PC-9 (cell line): ENCODE data around the gene SLC38A10. TPM values are rescaled to one million over a fixed set of nuclear protein-coding genes. Genes with fewer than 3 reads are reported as not detected.

Experiments
- BruUV-seq: library from RNA; stranded (reverse); fragments of 400-500 nt; replicated peaks from 2 replicates; lab custom pipeline; 2021; lab: Mats Ljungman, UMichigan
- CTCF ChIA-PET: fragments of 300-600 bp; sonication (Branson Sonifier 250); formaldehyde crosslinking; loops from one replicate; lab custom pipeline; 2022; ENCODE audit warnings: antibody characterized with exemption; lab: Charles Lee
- POLR2A ChIA-PET: fragments of 300-600 bp; sonication (Branson Sonifier 250); formaldehyde crosslinking; loops from one replicate; lab custom pipeline; 2022; ENCODE audit warnings: antibody characterized with exemption; ENCODE audit not compliant: unreplicated experiment; lab: Charles Lee
- DNase-seq, 2 experiments: peaks; one replicate each; pipeline versions ENCODE4 v3.0.0 to v3.0.0-alpha.2; 2015 to 2022; ENCODE audit warnings: mixed read lengths in 1 of 2
- H2AFZ ChIP-seq: fragments of 200-600 bp; sonication (generic); 2 replicates; pipeline ENCODE4 v1.8.1; 2017; ENCODE audit warnings: antibody characterized with exemption
- H3F3A ChIP-seq: fragments of 200-600 bp; sonication (generic); 2 replicates; pipeline ENCODE4 v1.8.1; 2017; ENCODE audit warnings: antibody characterized with exemption, mild to moderate bottlenecking, low read depth; ENCODE audit not compliant: insufficient read depth
- H3K27ac ChIP-seq: fragments of 200-600 bp; sonication (generic); 2 replicates; pipeline ENCODE4 v1.6.1; 2016; ENCODE audit warnings: mixed run types
- H3K27me3 ChIP-seq: fragments of 200-600 bp; sonication (generic); 2 replicates; pipeline ENCODE4 v1.6.1; 2016; ENCODE audit warnings: low read depth, mixed run types; ENCODE audit not compliant: insufficient read depth
- H3K36me3 ChIP-seq: fragments of 200-600 bp; sonication (generic); 2 replicates; pipeline ENCODE4 v1.6.1; 2016; ENCODE audit warnings: low read depth, mixed run types
- H3K4me1 ChIP-seq: fragments of 200-600 bp; sonication (generic); replicated peaks from 2 replicates; pipeline ENCODE4 v1.6.1; 2016; ENCODE audit warnings: mixed run types; ENCODE audit not compliant: insufficient read depth
- H3K4me2 ChIP-seq: fragments of 200-600 bp; sonication (generic); 2 replicates; pipeline ENCODE4 v1.6.1; 2017; ENCODE audit warnings: mixed run types
- H3K4me3 ChIP-seq: fragments of 200-600 bp; sonication (generic); 2 replicates; pipeline ENCODE4 v1.6.1; 2016; ENCODE audit warnings: mixed run types
- H3K79me2 ChIP-seq: fragments of 200-600 bp; sonication (generic); 2 replicates; pipeline ENCODE4 v1.6.1; 2017; ENCODE audit warnings: low read depth, mixed run types
- H3K9me2 ChIP-seq: fragments of 200-600 bp; sonication (generic); 2 replicates; pipeline ENCODE4 v1.8.1; 2017; ENCODE audit warnings: mild to moderate bottlenecking; ENCODE audit not compliant: insufficient read depth
- H3K9me3 ChIP-seq: fragments of 200-600 bp; sonication (generic); 2 replicates; pipeline ENCODE4 v1.8.1; 2016; ENCODE audit warnings: low read depth; ENCODE audit not compliant: insufficient read depth
- H4K20me1 ChIP-seq: fragments of 200-600 bp; sonication (generic); 2 replicates; pipeline ENCODE4 v1.8.1; 2017; ENCODE audit not compliant: insufficient read depth
- EZH2 ChIP-seq: fragments of 200-600 bp; sonication (generic); IDR thresholded peaks from 2 replicates; pipeline ENCODE4 v1.8.0; 2017; ENCODE audit warnings: antibody characterized with exemption, low read depth
- intact Hi-C: fragments of 100-400 bp; cut with micrococcal nuclease; formaldehyde crosslinking; loops from one replicate; pipeline ENCODE4 v1.10.0; 2022; ENCODE audit not compliant: unreplicated experiment
- total RNA-seq: library from RNA; stranded (reverse); gene quantifications from 2 replicates; pipeline ENCODE4 v1.2.3, GENCODE V29; 2021
- TF ChIP-seq, protein P1 (sequence below): fragments of 200-600 bp; sonication (generic); conservative IDR thresholded peaks from 2 replicates; pipeline ENCODE4 v1.6.1; 2017; ENCODE audit warnings: mixed run types, antibody characterized with exemption, mild to moderate bottlenecking, moderate library complexity

SLC38A10 gene
- total RNA-seq, 1 experiment from 2014 or later = 127 TPM

DNA sequence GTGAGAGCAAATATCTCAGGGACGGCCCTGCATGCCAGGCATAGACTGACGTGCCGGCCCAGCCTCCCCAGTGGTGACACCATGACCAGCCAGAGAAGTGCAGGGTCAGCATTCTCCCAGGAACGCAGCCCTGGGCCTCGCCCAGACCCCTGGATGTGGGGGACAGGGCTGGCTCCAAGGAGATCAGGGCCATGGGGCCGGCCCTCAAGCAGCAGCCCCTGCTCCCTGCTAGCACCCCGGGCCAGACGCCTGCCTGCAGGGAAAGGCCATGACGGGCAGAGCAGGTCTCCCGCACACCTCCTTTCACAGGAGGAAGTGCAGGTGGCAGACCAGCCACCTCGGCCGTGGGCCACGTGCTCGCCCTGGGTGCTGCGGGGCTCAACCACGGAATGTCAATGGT lies 46.5 kb downstream of the SLC38A10 start:
- Histone ChIP-seq H3K4me1 (no peaks in the 10 kb centered on the region), H3K9me2 (no peaks in the 10 kb centered on the region), H2AFZ (no peak overlapping the region), H3K4me2 (no peak overlapping the region), H4K20me1 (no peaks in the 10 kb centered on the region), H3K4me3 (no peak overlapping the region), H3K27ac (no peak overlapping the region), H3K27me3 (no peaks in the 10 kb centered on the region), H3K36me3 (no peaks in the 10 kb centered on the region), H3K79me2 (no peaks in the 10 kb centered on the region), H3F3A (0 out of 2 replicates have a peak, but pooled peaks cover 7% of the 10 kb centered on the region), H3K9me3 (no peaks in the 10 kb centered on the region)
- TF ChIP-seq, protein P1, sequence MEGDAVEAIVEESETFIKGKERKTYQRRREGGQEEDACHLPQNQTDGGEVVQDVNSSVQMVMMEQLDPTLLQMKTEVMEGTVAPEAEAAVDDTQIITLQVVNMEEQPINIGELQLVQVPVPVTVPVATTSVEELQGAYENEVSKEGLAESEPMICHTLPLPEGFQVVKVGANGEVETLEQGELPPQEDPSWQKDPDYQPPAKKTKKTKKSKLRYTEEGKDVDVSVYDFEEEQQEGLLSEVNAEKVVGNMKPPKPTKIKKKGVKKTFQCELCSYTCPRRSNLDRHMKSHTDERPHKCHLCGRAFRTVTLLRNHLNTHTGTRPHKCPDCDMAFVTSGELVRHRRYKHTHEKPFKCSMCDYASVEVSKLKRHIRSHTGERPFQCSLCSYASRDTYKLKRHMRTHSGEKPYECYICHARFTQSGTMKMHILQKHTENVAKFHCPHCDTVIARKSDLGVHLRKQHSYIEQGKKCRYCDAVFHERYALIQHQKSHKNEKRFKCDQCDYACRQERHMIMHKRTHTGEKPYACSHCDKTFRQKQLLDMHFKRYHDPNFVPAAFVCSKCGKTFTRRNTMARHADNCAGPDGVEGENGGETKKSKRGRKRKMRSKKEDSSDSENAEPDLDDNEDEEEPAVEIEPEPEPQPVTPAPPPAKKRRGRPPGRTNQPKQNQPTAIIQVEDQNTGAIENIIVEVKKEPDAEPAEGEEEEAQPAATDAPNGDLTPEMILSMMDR = no peak
- no peak for TF ChIP-seq EZH2
- BruUV-seq = no TSS peak
- no peak for DNase-seq
- intact Hi-C loops = no loop called here
- ChIA-PET CTCF (no interaction called here), POLR2A (interaction anchor here (0.6 kb wide), 1 partner anchor 26 kb away, joined by 4 read pairs; the partner anchor contains the start of gene CEP131)

DNA sequence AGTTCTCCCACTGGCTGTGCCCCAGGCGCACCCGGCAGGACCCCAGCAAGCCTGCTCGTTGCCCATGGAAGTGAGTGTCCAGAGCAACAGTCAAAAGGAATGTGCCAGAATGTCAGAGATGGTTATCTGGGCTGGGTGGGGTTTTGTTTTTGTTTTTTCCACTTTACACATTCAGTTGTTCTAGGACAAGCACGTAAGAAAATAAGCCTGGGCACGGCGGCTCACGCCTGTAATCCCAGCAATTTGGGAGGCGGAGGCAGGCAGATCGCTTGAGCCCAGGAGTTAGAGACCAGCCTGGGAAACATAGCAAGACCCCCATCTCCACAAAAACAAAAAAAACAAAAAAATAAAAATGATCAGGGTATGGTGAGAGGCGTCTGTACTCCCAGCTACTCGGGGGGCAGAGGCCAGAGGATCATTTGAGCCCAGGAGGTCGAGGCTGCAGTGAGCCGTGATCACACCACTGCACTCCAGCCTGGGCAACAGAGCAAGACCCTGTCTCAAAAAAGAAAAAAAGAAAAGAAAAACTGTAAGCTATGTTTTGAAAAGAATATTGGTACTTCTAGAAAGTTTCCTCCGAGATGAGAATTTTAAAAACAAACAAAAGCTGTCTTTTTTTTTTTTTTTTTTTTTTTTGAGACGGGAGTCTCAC lies 47.6 kb downstream of the SLC38A10 start:
- no TSS peak for BruUV-seq
- Histone ChIP-seq H3K4me1 (no peaks in the 10 kb centered on the region), H2AFZ (no peak overlapping the region), H3K4me3 (no peak overlapping the region), H3K4me2 (no peak overlapping the region), H3K36me3 (no peaks in the 10 kb centered on the region), H3K79me2 (no peaks in the 10 kb centered on the region), H3K9me3 (no peaks in the 10 kb centered on the region), H3K27ac (no peak overlapping the region), H4K20me1 (no peaks in the 10 kb centered on the region), H3K27me3 (no peaks in the 10 kb centered on the region), H3K9me2 (no peaks in the 10 kb centered on the region), H3F3A (0 out of 2 replicates have a peak, but pooled peaks cover 7% of the 10 kb centered on the region)
- intact Hi-C loops = no loop called here
- no peak for DNase-seq
- CTCF ChIA-PET = interaction anchor here (0.6 kb wide), 1 partner anchor 49 kb away, joined by 8 read pairs; no protein-coding TSS in a partner anchor
- POLR2A ChIA-PET = interaction anchor here (0.7 kb wide), 1 partner anchor 250 kb away, joined by 4 read pairs; no protein-coding TSS in a partner anchor
- no peak for TF ChIP-seq EZH2
- TF ChIP-seq, protein P1 = no peak

DNA sequence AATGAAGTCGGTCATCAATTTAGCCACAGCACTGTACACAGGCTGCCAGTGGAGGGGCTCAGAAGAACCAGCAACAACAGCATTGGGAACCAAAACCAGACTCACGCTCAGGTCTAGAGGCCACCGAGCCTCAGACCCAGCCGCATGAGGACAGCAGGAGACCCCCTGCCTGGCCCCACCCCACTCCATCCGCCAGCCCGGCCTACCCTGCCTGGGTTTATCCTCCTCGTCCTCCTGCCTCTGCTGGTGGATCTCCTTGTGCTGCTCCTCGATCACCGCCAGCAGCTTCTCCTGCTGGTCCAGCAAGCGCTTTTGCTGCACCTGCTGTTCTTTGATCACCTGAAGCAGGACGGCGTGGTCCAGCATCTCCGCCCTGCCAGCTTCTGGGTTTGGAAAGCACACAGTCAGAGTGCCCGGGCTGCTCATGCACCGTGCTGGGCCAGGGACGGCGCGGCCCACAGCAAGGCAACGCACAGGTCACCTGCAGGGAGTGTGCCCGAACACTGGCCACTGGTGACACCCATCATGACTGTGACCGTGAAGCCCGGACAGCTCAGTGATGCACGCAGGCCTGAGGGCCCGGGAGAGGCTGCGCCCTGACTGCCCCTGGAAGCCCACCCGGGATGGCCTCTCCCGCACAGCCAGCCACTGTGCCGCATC lies 48.3 kb downstream of the SLC38A10 start:
- Histone ChIP-seq H3K9me3 (no peaks in the 10 kb centered on the region), H3K4me1 (no peaks in the 10 kb centered on the region), H3K27ac (no peak overlapping the region), H3K36me3 (no peaks in the 10 kb centered on the region), H3K9me2 (no peaks in the 10 kb centered on the region), H3K27me3 (no peaks in the 10 kb centered on the region), H4K20me1 (no peaks in the 10 kb centered on the region), H2AFZ (no peak overlapping the region), H3K4me2 (no peak overlapping the region), H3K4me3 (no peak overlapping the region), H3F3A (0 out of 2 replicates have a peak, but pooled peaks cover 7% of the 10 kb centered on the region), H3K79me2 (no peaks in the 10 kb centered on the region)
- ChIA-PET POLR2A (no interaction called here), CTCF (no interaction called here)
- no peak for TF ChIP-seq EZH2
- TF ChIP-seq, protein P1 = no peak
- BruUV-seq = no TSS peak
- intact Hi-C loops = no loop called here
- DNase-seq = no peak
